ENCODE data around the gene SLC22A2. TPM values are rescaled to one million over a fixed set of nuclear protein-coding genes. Genes with fewer than 3 reads are reported as not detected.

Gene SLC22A2
- total RNA-seq, 1 experiment from 2014 or later, result 0.96 TPM

DNA sequence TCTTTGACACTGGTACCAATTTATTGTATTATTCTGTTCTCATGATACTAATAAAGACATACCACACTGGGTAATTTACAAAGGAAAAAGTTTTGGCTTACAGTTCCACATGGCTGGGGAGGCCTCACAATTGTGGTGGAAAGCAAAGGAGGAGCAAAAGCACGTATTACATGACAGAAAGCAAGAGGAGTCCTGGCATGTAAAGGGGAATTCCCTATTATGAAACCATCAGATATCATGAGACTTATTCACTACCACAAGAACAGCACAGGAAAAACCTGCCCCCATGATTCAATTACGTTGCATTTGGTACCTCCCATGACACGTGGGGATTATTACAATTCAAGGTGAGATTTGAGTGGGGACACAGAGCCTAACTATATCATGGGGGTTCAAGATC, 43.4 kb downstream of the SLC22A2 start:
- ChIA-PET POLR2A (no interaction called here), CTCF (interaction anchor here (1.0 kb wide), 1 partner anchor 82 kb away, joined by 4 read pairs; no protein-coding TSS in a partner anchor)
- DNase-seq (ENCODE audit: low spot score) (no peak), ATAC-seq (no peak)
- Mint-ChIP-seq H3K27ac (no peak overlapping the region), H3K4me1 (peaks cover 6% of the 10 kb centered on the region), H3K27me3 (ENCODE audit: low read depth) (peaks cover 5% of the 10 kb centered on the region), H3K4me3 (no peak overlapping the region), H3K36me3 (peaks cover 63% of the 10 kb centered on the region), H3K9me3 (peaks cover 67% of the 10 kb centered on the region)
- TF ChIP-seq, protein P1, sequence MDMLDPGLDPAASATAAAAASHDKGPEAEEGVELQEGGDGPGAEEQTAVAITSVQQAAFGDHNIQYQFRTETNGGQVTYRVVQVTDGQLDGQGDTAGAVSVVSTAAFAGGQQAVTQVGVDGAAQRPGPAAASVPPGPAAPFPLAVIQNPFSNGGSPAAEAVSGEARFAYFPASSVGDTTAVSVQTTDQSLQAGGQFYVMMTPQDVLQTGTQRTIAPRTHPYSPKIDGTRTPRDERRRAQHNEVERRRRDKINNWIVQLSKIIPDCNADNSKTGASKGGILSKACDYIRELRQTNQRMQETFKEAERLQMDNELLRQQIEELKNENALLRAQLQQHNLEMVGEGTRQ (CRISPR knock-in tag; IDR thresholded peaks at IDR 0.05), result no peak
- TF ChIP-seq NR3C1 (CRISPR knock-in tag; conservative IDR thresholded peaks at IDR 0.05; ENCODE audit: low read depth) (no peak), TP53 (CRISPR knock-in tag; IDR thresholded peaks at IDR 0.05) (no peak)

DNA sequence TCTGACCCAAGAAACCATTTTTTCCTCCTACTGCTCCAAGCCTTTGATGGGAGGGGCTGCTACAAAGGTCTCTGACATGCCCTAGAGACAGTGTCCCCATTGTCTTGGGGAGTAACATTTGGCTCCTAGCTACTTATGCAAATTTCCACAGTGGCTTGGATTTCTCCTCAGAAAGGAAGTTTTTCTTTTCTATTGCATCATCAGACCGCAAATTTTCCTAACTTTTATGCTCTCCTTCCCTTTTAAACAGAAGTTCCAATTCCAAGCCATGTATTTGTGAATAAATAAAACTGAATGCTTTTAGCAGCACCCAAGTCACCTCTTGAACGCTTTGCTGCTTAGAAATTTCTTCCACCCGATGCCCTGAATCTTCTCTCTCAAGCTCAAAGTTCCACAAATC, 51.0 kb downstream of the SLC22A2 start:
- DNase-seq (ENCODE audit: low spot score) (no peak), ATAC-seq (no peak)
- no peak for TF ChIP-seq EMX1 (CRISPR knock-in tag; IDR thresholded peaks at IDR 0.05)
- TF ChIP-seq ZNF317 (CRISPR knock-in tag; IDR thresholded peaks at IDR 0.05; ENCODE audit: borderline replicate concordance, low read depth), result no peak
- no peak for TF ChIP-seq NFE2L1 (CRISPR knock-in tag; IDR thresholded peaks at IDR 0.05)
- TF ChIP-seq NR3C1 (CRISPR knock-in tag; conservative IDR thresholded peaks at IDR 0.05; ENCODE audit: low read depth), result no peak
- no peak for TF ChIP-seq GRHL2 (CRISPR knock-in tag; IDR thresholded peaks at IDR 0.05; ENCODE audit: insufficient replicate concordance, severe bottlenecking)
- no peak for TF ChIP-seq JAZF1 (CRISPR knock-in tag; IDR thresholded peaks at IDR 0.05)
- TF ChIP-seq JUN (CRISPR knock-in tag; IDR thresholded peaks at IDR 0.05), result no peak
- no peak for TF ChIP-seq FOXP1 (CRISPR knock-in tag; IDR thresholded peaks at IDR 0.05; ENCODE audit: borderline replicate concordance)
- TF ChIP-seq RELA (CRISPR knock-in tag; IDR thresholded peaks at IDR 0.05; ENCODE audit: borderline replicate concordance), result no peak
- H3K27me3 Mint-ChIP-seq (ENCODE audit: low read depth), result no peaks in the 10 kb centered on the region; the same call in 1 of the 2 replicates
- ChIA-PET CTCF (no interaction called here), POLR2A (no interaction called here)
- H3K9me3 Mint-ChIP-seq, result peaks cover 65% of the 10 kb centered on the region
- peaks cover 60% of the 10 kb centered on the region for H3K36me3 Mint-ChIP-seq
- peaks cover 7% of the 10 kb centered on the region for H3K4me1 Mint-ChIP-seq
- H3K4me3 Mint-ChIP-seq, result no peak overlapping the region
- no peak overlapping the region for H3K27ac Mint-ChIP-seq

DNA sequence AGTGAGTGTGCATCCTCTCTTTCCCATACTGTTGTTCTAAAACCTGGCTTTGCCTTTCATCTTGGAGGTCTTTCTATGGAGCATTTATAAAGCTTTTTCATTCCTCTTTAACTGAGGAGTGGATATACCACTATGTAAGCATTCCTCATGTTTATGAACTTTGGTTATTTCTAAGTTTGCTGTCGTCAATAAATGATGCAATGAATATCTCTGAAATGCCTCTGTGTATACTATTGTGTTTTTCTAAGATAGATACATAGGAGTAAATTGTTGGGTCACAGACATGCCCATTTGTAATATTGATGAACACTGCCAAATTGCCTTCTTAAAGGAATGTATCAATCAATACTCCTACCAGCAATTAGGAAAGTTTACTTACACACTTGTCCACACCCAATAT, 53.9 kb downstream of the SLC22A2 start:
- TF ChIP-seq, protein P2, sequence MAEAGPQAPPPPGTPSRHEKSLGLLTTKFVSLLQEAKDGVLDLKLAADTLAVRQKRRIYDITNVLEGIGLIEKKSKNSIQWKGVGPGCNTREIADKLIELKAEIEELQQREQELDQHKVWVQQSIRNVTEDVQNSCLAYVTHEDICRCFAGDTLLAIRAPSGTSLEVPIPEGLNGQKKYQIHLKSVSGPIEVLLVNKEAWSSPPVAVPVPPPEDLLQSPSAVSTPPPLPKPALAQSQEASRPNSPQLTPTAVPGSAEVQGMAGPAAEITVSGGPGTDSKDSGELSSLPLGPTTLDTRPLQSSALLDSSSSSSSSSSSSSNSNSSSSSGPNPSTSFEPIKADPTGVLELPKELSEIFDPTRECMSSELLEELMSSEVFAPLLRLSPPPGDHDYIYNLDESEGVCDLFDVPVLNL (CRISPR knock-in tag; IDR thresholded peaks at IDR 0.05; ENCODE audit: borderline replicate concordance, low read depth), result no peak
- TF ChIP-seq ZNF219 (CRISPR knock-in tag; IDR thresholded peaks at IDR 0.05; ENCODE audit: borderline replicate concordance) (no peak), EMX1 (CRISPR knock-in tag; IDR thresholded peaks at IDR 0.05) (no peak), PRRX2 (CRISPR knock-in tag; IDR thresholded peaks at IDR 0.05) (no peak), MYBL2 (CRISPR knock-in tag; IDR thresholded peaks at IDR 0.05) (no peak), ZNF263 (CRISPR knock-in tag; IDR thresholded peaks at IDR 0.05; ENCODE audit: low read depth) (no peak), CREM (CRISPR knock-in tag; IDR thresholded peaks at IDR 0.05) (no peak)
- TF ChIP-seq, protein P3, sequence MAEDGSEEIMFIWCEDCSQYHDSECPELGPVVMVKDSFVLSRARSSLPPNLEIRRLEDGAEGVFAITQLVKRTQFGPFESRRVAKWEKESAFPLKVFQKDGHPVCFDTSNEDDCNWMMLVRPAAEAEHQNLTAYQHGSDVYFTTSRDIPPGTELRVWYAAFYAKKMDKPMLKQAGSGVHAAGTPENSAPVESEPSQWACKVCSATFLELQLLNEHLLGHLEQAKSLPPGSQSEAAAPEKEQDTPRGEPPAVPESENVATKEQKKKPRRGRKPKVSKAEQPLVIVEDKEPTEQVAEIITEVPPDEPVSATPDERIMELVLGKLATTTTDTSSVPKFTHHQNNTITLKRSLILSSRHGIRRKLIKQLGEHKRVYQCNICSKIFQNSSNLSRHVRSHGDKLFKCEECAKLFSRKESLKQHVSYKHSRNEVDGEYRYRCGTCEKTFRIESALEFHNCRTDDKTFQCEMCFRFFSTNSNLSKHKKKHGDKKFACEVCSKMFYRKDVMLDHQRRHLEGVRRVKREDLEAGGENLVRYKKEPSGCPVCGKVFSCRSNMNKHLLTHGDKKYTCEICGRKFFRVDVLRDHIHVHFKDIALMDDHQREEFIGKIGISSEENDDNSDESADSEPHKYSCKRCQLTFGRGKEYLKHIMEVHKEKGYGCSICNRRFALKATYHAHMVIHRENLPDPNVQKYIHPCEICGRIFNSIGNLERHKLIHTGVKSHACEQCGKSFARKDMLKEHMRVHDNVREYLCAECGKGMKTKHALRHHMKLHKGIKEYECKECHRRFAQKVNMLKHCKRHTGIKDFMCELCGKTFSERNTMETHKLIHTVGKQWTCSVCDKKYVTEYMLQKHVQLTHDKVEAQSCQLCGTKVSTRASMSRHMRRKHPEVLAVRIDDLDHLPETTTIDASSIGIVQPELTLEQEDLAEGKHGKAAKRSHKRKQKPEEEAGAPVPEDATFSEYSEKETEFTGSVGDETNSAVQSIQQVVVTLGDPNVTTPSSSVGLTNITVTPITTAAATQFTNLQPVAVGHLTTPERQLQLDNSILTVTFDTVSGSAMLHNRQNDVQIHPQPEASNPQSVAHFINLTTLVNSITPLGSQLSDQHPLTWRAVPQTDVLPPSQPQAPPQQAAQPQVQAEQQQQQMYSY (CRISPR knock-in tag; IDR thresholded peaks at IDR 0.05), result no peak
- TF ChIP-seq, protein P4, sequence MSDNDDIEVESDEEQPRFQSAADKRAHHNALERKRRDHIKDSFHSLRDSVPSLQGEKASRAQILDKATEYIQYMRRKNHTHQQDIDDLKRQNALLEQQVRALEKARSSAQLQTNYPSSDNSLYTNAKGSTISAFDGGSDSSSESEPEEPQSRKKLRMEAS (CRISPR knock-in tag; IDR thresholded peaks at IDR 0.05), result no peak
- no peak for DNase-seq (ENCODE audit: low spot score)
- H3K4me3 Mint-ChIP-seq, result no peak overlapping the region
- no peaks in the 10 kb centered on the region for H3K27me3 Mint-ChIP-seq (ENCODE audit: low read depth)
- H3K9me3 Mint-ChIP-seq, result peaks cover 36% of the 10 kb centered on the region
- ChIA-PET POLR2A (interaction anchor here (0.7 kb wide), 1 partner anchor 55 kb away, joined by 5 read pairs; no protein-coding TSS in a partner anchor), CTCF (interaction anchor here (0.6 kb wide), 1 partner anchor 773 kb away, joined by 3 read pairs; no protein-coding TSS in a partner anchor)
- peaks cover 33% of the 10 kb centered on the region for H3K36me3 Mint-ChIP-seq
- no peak for ATAC-seq
- no peak overlapping the region for H3K27ac Mint-ChIP-seq
- peaks cover 7% of the 10 kb centered on the region for H3K4me1 Mint-ChIP-seq
